ENCODE measurements around the gene HDAC2.
"Not testable (repeated sequence)": the region's sequence is repeated elsewhere in the genome, so short reads cannot be mapped to it uniquely, and the experiment has no call there.

HDAC2 gene

GRCh38 chr6:113971741-113972140 is 793 bp upstream of the HDAC2 start:
- DNase-seq (ENCODE audit: low read depth) = no peak

DNA sequence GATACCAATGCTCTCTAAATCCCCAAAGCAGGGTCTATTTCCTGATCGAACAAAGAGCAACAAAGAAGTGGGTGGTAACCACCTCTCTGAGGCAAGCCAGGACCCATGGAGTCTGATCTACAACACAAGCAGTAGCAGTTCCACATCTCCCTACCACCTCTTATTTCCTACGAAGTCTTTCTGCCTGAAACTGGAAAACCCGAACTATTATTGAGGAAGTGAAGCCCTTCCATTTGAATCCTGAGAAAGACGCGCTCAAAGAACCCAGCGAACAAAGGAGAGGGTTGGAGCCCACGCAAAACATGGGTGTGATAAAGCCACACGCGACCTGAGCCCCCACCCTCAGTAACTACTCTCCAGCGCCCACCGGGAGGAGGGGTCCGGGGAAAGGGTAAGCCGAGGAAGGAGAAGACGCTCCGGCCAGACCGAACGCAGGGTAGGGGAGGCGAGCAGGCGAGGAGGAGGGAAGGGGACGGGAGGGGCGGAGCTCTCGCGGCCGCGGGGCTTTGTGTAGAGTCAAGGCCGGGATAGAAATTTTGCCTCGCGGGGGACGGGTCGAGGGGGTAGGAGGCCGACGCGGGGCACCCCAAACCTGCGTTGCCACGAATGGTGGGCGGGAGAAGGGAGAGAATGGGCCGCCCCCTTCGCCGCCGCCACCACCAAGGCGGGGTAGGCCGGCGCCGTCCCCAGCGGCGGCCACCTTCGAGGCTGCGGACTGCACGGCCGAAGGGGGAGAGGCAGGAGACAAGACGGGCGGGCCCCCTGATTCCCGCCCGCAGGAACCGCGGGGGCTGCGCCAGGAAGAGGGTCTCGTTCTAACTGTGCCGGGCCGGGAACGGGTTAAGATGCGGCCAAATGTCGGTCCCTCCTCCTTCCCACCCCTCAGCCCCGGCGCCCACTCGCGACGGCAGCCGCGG is 802 bp downstream of the HDAC2 start:
- no peak for DNase-seq (ENCODE audit: low read depth)

DNA sequence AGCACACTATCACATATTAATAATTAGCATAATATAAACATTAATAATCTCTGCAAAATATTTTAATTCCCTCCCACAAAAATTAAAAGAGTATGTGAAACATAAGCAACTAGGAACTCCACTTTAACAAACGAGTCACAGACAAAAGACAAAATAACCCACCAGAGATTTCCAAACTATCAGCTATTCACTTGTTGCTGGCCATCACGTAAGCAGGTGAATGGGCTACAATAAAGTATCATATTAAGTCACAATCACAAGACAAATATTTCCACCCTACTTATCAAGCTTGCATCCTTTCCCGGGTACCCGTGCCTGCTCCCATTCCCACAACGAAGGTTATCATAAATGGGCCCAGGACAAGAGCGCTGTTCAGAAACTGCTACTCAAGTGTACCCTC is 2.5 kb downstream of the HDAC2 start:
- DNase-seq (ENCODE audit: low read depth) = no peak

- no peak for DNase-seq (ENCODE audit: low read depth)
Observed at GRCh38 chr6:113967777-113968176, 3.2 kb downstream of the HDAC2 start.

GRCh38 chr6:113960795-113961194 is 10.2 kb downstream of the HDAC2 start:
- DNase-seq (ENCODE audit: low read depth) = no peak

DNA sequence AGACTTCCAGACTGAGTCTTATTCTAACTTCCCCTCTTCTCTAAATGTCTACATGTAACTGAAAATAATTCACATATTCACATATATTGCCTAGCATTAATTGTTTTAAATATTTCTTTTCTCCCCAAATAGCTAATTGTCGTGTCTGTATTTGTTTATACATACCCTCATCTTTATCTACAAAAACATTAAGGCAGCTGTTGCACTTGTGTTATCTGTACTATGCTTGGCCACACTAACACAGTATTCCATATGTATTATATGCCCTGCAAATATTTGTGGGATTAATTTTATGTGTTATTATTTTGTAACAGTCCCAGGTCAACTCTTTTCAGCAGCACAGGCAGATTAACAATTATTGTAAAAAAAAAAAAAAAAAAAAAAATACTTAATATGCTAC is 11.7 kb downstream of the HDAC2 start:
- DNase-seq (ENCODE audit: low read depth) = no peak

DNA sequence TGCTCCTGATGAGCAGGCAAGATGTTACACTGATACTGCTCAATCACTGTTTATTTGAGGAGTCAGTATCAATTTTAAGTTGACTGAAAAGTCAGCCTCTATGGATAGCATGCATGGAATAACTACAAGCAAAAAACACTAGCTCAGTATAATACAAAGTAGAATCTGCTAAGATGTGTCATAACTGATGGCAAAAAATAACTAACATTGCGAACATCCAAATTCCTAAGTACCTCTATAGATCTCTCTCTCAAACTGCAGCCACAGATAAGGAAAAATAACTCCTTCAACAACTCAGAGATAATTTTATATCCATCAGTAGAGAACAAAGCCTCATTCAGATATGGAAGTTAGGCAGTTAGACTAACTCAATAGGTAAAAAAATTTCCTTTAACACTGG is 16.3 kb downstream of the HDAC2 start:
- DNase-seq (ENCODE audit: low read depth) = no peak

- DNase-seq (ENCODE audit: low read depth) = no peak
Observed at GRCh38 chr6:113953346-113953745, 17.6 kb downstream of the HDAC2 start.

GRCh38 chr6:113949499-113949898 is 21.4 kb downstream of the HDAC2 start:
- DNase-seq (ENCODE audit: low read depth) = no peak

DNA sequence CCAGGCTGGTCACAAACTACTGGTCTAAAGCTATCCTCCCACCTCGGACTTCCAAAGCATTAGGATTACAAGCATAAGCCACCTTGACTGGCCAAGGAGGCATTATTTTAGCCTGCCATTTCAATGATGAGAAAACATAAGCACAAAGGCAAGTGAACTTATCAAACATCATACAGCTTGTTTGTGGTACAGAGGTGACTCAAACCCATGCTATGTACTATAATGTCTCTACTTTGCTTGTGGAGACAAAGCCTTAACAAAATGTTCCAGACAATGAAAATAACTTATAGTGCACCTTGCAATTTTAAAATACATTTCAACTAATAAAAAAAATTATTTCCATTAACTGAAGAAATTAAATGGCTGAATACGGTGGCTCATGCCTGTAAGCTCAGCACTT is 26.2 kb downstream of the HDAC2 start:
- DNase-seq (ENCODE audit: low read depth) = no peak

GRCh38 chr6:113939825-113940224 is 31.1 kb downstream of the HDAC2 start:
- DNase-seq (ENCODE audit: low read depth) = no peak

DNA sequence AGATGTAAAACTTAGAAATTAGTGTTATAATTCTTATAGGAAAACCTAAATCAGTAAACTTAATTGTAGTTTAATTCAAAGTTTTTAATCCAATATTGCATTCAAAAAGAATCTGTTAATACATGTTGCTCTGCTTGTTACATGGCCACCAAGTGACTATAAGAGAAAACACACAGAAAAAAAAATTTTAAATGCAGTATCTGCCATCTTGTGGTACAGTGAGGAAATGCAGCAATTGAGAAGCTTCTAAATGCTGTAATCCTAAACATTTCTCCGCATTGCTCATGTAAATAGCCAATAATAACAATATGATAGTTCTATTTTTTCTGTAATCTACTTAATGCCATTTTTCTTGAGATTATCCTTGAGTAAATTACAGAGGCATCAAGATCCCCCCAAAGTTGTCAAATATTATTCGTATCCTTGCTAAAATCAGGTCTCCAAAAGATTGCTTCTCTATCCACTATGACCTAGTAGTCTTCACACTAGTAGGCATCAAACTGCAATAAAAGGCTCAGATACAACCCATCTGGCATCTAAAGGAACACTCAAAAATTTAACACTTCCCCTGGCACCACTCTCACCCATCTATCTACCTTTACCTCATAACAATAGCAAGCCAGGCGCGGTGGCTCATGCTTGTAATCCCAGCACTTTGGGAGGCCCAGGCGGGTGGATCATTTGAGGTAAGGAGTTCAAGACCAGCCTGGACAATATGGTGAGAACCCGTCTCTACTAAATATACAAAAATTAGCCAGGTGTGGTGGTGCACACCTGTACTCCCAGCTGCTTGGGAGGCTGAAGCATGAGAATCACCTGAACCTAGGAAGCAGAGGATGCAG is 34.6 kb downstream of the HDAC2 start:
- DNase-seq (ENCODE audit: low read depth) = peak; percentile 40

DNA sequence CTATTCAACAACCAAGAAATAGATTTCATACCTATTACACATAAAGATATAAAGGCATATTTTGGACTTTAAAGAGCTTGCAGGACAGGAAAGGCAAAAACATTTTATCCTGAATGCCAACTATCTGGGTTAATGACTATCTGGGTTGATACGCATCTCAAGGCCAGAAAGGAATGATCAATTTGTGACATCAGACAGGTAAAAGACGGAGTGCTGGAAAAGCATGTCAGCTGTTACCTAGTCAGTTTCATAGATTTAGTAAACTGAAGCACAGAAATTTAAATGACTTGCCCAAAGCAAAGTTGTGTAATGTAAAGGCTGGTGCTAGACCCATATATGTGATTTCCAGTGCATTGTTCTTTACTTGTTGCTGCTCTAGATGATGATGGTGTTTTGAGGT is 36.8 kb downstream of the HDAC2 start:
- no peak for DNase-seq (ENCODE audit: low read depth)

- DNase-seq (ENCODE audit: low read depth) = not testable (repeated sequence)
Observed at GRCh38 chr6:113931907-113932306, 39.0 kb downstream of the HDAC2 start.

GRCh38 chr6:113930183-113930582 is 40.8 kb downstream of the HDAC2 start:
- no peak for DNase-seq (ENCODE audit: low read depth)

- DNase-seq (ENCODE audit: low read depth) = no peak
Observed at GRCh38 chr6:113927001-113927400, 43.9 kb downstream of the HDAC2 start.

GRCh38 chr6:113925378-113925777 is 45.6 kb downstream of the HDAC2 start:
- no peak for DNase-seq (ENCODE audit: low read depth)

GRCh38 chr6:113924312-113924723 is 46.6 kb downstream of the HDAC2 start:
- DNase-seq (ENCODE audit: low read depth) = no peak

DNA sequence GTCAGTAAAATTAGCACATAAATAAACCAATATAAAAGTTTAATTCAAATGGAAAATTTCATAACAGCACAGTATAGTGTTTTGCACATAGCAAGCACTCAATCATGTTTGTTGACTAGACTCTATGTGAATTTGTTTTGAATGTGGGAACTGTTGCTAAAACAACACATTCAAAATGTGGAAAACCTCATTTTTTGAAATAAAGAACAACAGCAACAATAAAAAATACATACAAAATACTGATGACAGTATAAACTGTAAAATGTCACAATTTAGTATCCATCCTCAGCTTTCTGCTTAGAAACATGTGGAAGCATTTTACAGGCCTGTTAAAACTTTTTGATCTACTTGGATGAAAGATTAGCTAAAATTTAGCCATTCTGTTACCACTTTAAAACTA is 47.4 kb downstream of the HDAC2 start:
- DNase-seq (ENCODE audit: low read depth) = no peak

GRCh38 chr6:113921299-113921904 is 49.5 kb downstream of the HDAC2 start:
- no peak for DNase-seq (ENCODE audit: low read depth)

- no peak for DNase-seq (ENCODE audit: low read depth)
Observed at GRCh38 chr6:113920663-113921267, 50.2 kb downstream of the HDAC2 start.

- DNase-seq (ENCODE audit: low read depth) = not testable (repeated sequence)
Observed at GRCh38 chr6:113910285-113910684, 60.7 kb downstream of the HDAC2 start.

Measured in stromal cell of bone marrow (primary cell).